H1 (cell line): Measurements from ENCODE around the gene SH3BGRL3. TPM values are rescaled to one million over a fixed set of nuclear protein-coding genes. Genes with fewer than 3 reads are reported as not detected.

ENCODE experiments used
- CTCF ChIA-PET: fragments of 300-600 bp; sonication (Branson Sonifier 250); formaldehyde crosslinking; loops from one replicate; lab custom pipeline; 2021; ENCODE audit not compliant: partially characterized antibody; lab: Charles Lee
- POLR2A ChIA-PET: fragments of 300-600 bp; sonication (Branson Sonifier 250); formaldehyde crosslinking; loops from one replicate; lab custom pipeline; 2021; ENCODE audit warnings: inconsistent platforms; ENCODE audit not compliant: partially characterized antibody; lab: Charles Lee
- DNase-seq, 2 experiments: peaks; one replicate each; pipeline versions ENCODE4 v3.0.0 to v3.0.0-alpha.2; 2010 to 2022; ENCODE audit warnings: low spot score in 2 of 2, low read depth in 1 of 2, mixed read lengths in 1 of 2
- FAIRE-seq: peaks from 2 replicates; lab custom pipeline; 2011; peaks lifted over from hg19 to GRCh38; lab: Jason Lieb, UNC
- H2AFZ ChIP-seq: 2 replicates; pipeline ENCODE4 v1.8.1; 2012; ENCODE audit warnings: low read length, inconsistent platforms
- H2AK5ac ChIP-seq: 2 replicates; pipeline ENCODE4 v1.6.1; 2013; ENCODE audit warnings: low read depth, low read length
- H2BK120ac ChIP-seq: replicated peaks from 2 replicates; pipeline ENCODE3; 2013; ENCODE audit warnings: low read depth, low read length, inconsistent platforms
- H2BK12ac ChIP-seq: 2 replicates; pipeline ENCODE4 v1.6.1; 2013; ENCODE audit warnings: low read depth, low read length
- H2BK15ac ChIP-seq: 2 replicates; pipeline ENCODE4 v1.6.1; 2013; ENCODE audit warnings: low read length
- H2BK20ac ChIP-seq: 2 replicates; pipeline ENCODE4 v1.6.1; 2013; ENCODE audit warnings: low read length
- H2BK5ac ChIP-seq: 2 replicates; pipeline ENCODE4 v1.6.1; 2013; ENCODE audit warnings: low read depth, low read length
- H3K14ac ChIP-seq: 2 replicates; pipeline ENCODE4 v1.6.1; 2013; ENCODE audit warnings: inconsistent platforms; ENCODE audit not compliant: insufficient read length
- H3K18ac ChIP-seq: 2 replicates; pipeline ENCODE4 v1.6.1; 2013; ENCODE audit warnings: low read length; ENCODE audit errors: extremely low read depth
- H3K23ac ChIP-seq: 2 replicates; pipeline ENCODE4 v1.6.1; 2013; ENCODE audit warnings: inconsistent platforms; ENCODE audit not compliant: insufficient read length
- H3K23me2 ChIP-seq: 2 replicates; pipeline ENCODE4 v1.6.1; 2013; ENCODE audit warnings: low read depth, low read length
- H3K27ac ChIP-seq: 2 replicates; pipeline ENCODE4 v1.6.1; 2011; ENCODE audit warnings: low read depth, low read length, inconsistent platforms
- H3K27me3 ChIP-seq, 4 experiments: replicated peaks in 1 of 4; 1 replicate in 1 of 4; 2 replicates in 3 of 4; pipeline versions ENCODE4 v1.6.1 to v1.8.1; 2011 to 2013; ENCODE audit warnings: low read length in 3 of 4, mild to moderate bottlenecking in 3 of 4, inconsistent platforms in 2 of 4, mixed read lengths in 2 of 4, moderate library complexity in 1 of 4; ENCODE audit not compliant: control insufficient read depth in 3 of 4, insufficient read depth in 3 of 4; ENCODE audit errors: extremely low read depth in 1 of 4
- H3K36me3 ChIP-seq, 4 experiments: 2 replicates each; pipeline versions ENCODE4 v1.6.1 to v1.8.1; 2011 to 2013; ENCODE audit warnings: mild to moderate bottlenecking in 4 of 4, low read length in 3 of 4, moderate library complexity in 2 of 4, control low read depth in 1 of 4, inconsistent platforms in 1 of 4; ENCODE audit not compliant: insufficient read depth in 4 of 4, control insufficient read depth in 2 of 4
- H3K4ac ChIP-seq: replicated peaks from 2 replicates; pipeline ENCODE3; 2013; ENCODE audit warnings: low read length, low read depth, mixed read lengths, inconsistent platforms; ENCODE audit not compliant: insufficient read length
- H3K4me1 ChIP-seq, 4 experiments: replicated peaks in 1 of 4; 1 replicate in 1 of 4; 2 replicates in 3 of 4; pipeline versions ENCODE4 v1.6.1 to v1.8.1; 2011 to 2013; ENCODE audit warnings: low read length in 3 of 4, inconsistent platforms in 2 of 4, mixed read lengths in 1 of 4; ENCODE audit not compliant: insufficient read depth in 4 of 4, control insufficient read depth in 3 of 4
- H3K4me2 ChIP-seq, 2 experiments: 2 replicates each; pipeline versions ENCODE4 v1.6.1 to v1.8.1; 2011 to 2013; ENCODE audit warnings: low read depth in 2 of 2, low read length in 2 of 2, control low read depth in 1 of 2, inconsistent platforms in 1 of 2, mild to moderate bottlenecking in 1 of 2; ENCODE audit not compliant: insufficient read depth in 1 of 2
- H3K4me3 ChIP-seq, 4 experiments: fragments of 200-600, 300-600 bp in 1 of 4; sonication (generic), shearing (Covaris generic), sonication (Bioruptor Twin) in 1 of 4; 2 replicates each; pipeline versions ENCODE4 v1.5.1 to v1.8.1; 2011 to 2016; ENCODE audit warnings: low read length in 4 of 4, low read depth in 3 of 4, control low read depth in 2 of 4, inconsistent platforms in 2 of 4, mild to moderate bottlenecking in 2 of 4, mixed read lengths in 1 of 4, moderate library complexity in 1 of 4; ENCODE audit not compliant: insufficient read depth in 2 of 4; ENCODE audit errors: extremely low read depth in 1 of 4
- H3K56ac ChIP-seq: replicated peaks from 2 replicates; pipeline ENCODE3; 2013; ENCODE audit warnings: low read depth, mild to moderate bottlenecking, mixed read lengths, low read length, inconsistent platforms; ENCODE audit not compliant: insufficient read length
- H3K79me1 ChIP-seq: 2 replicates; pipeline ENCODE4 v1.6.1; 2013; ENCODE audit warnings: low read depth, low read length, control low read depth
- H3K79me2 ChIP-seq, 2 experiments: 2 replicates each; pipeline versions ENCODE4 v1.6.1 to v1.8.1; 2012 to 2013; ENCODE audit warnings: low read length in 2 of 2, mild to moderate bottlenecking in 2 of 2, inconsistent platforms in 1 of 2; ENCODE audit not compliant: insufficient read depth in 2 of 2, control insufficient read depth in 1 of 2
- H3K9ac ChIP-seq, 4 experiments: replicated peaks in 1 of 4; 1 replicate in 1 of 4; 2 replicates in 3 of 4; pipeline versions ENCODE4 v1.6.1 to v1.8.1; 2011 to 2013; ENCODE audit warnings: low read depth in 3 of 4, low read length in 3 of 4, control low read depth in 2 of 4, mild to moderate bottlenecking in 2 of 4, moderate library complexity in 2 of 4, inconsistent platforms in 1 of 4; ENCODE audit errors: extremely low read depth in 1 of 4
- H3K9me3 ChIP-seq, 2 experiments: 2 replicates each; pipeline versions ENCODE4 v1.6.1 to v1.8.1; 2012 to 2013; ENCODE audit warnings: mild to moderate bottlenecking in 2 of 2, moderate library complexity in 2 of 2, control low read depth in 1 of 2, inconsistent platforms in 1 of 2, low read depth in 1 of 2, low read length in 1 of 2, mixed read lengths in 1 of 2; ENCODE audit not compliant: insufficient read depth in 2 of 2
- H4K20me1 ChIP-seq, 2 experiments: replicated peaks in 1 of 2; 2 replicates each; pipeline versions ENCODE3 to v1.8.1; 2011 to 2013; ENCODE audit warnings: inconsistent platforms in 2 of 2, low read length in 2 of 2, mild to moderate bottlenecking in 1 of 2; ENCODE audit not compliant: insufficient read depth in 2 of 2, control insufficient read depth in 1 of 2
- H4K5ac ChIP-seq: 2 replicates; pipeline ENCODE4 v1.6.1; 2013; ENCODE audit warnings: low read length, low read depth, mixed read lengths, inconsistent platforms; ENCODE audit not compliant: insufficient read length
- H4K8ac ChIP-seq: 2 replicates; pipeline ENCODE4 v1.8.0; 2013; ENCODE audit warnings: mild to moderate bottlenecking, moderate library complexity, low read length, inconsistent platforms; ENCODE audit not compliant: insufficient read depth; ENCODE audit errors: extremely low read depth
- H4K91ac ChIP-seq: replicated peaks from 2 replicates; pipeline ENCODE3; 2013; ENCODE audit warnings: low read length, mixed read lengths, inconsistent platforms; ENCODE audit not compliant: insufficient read length
- FOSL1 ChIP-seq: IDR thresholded peaks from 2 replicates; pipeline ENCODE4 v1.6.1; 2011; ENCODE audit warnings: mild to moderate bottlenecking, low read depth, low read length, moderate library complexity; ENCODE audit not compliant: insufficient read depth
- GTF2F1 ChIP-seq: IDR thresholded peaks from 2 replicates; pipeline ENCODE4 v1.6.1; 2012; ENCODE audit warnings: low read depth, low read length, improper control_type of control experiment, borderline replicate concordance
- RFX5 ChIP-seq: IDR thresholded peaks from 2 replicates; pipeline ENCODE4 v1.6.1; 2011; ENCODE audit warnings: low read depth, low read length, improper control_type of control experiment, borderline replicate concordance
- WGBS, 2 experiments: shearing (Covaris generic) in 1 of 2; methylation state at CpG; one replicate each; pipeline versions ENCODE4 v1.1.6 to v1.1.7; 2013 to 2015; ENCODE audit warnings: low lambda C conversion rate in 2 of 2, mixed read lengths in 2 of 2, inconsistent platforms in 1 of 2, low coverage in 1 of 2, missing lambda C conversion rate in 1 of 2; ENCODE audit not compliant: insufficient replicate concordance in 2 of 2, insufficient coverage in 1 of 2, insufficient read length in 1 of 2; ENCODE audit errors: extremely low coverage in 1 of 2, missing lambda C conversion rate in 1 of 2; 5-methylcytosine and 5-hydroxymethylcytosine counted together
- polyA plus RNA-seq, 7 experiments: library from polyadenylated mRNA; depleted of rRNA in 3 of 7; stranded (reverse) in 5 of 7; unstranded in 2 of 7; fragments of >200 nt in 5 of 7; fragments of 200-250 nt in 2 of 7; gene quantifications; 1 replicate in 5 of 7; 2 replicates in 1 of 7; 4 replicates in 1 of 7; pipeline versions ENCODE4 v1.2.1 to v1.2.3, GENCODE V29; 2011 to 2013; ENCODE audit warnings: missing spikeins in 2 of 7, mixed read lengths in 2 of 7
- total RNA-seq: library from RNA; stranded (reverse); fragmentation: NEBNext Ultra II Directional; extraction: Animal tissue kit (Norgen Biotek cat#: 25700); gene quantifications from 2 replicates; pipeline ENCODE4 v1.2.1, GENCODE V29; 2021

SH3BGRL3 gene
- total and polyA plus RNA-seq, 2 of the 8 experiments (the other 6 are each of a cell fraction or from before 2014, with no cell fraction given): 77.8 to 107 TPM

DNA sequence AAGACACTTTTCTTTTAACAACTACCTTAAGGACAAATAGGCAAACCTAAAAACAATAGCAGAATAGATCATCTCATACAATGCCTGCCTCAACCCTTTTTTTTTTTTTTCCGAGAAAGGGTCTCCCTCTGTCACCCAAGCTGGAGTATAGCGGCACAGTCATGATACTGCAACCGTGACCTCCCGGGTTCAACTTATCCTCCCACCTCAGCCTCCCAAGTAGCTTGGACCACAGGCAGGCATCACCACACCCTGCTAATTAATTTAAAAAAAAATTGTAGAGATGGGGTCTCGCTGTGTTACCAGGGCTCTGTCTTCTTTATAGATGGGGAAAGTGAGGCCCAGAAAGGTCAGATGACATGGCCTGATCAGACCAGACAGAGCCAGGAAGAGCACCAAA lies 7.9 kb downstream of the SH3BGRL3 start:
- no peaks in the 10 kb centered on the region for H3K36me3 ChIP-seq
- CTCF ChIA-PET: interaction anchor here (1.1 to 57.0 kb wide), 10 partner anchors 5 to 190 kb away, joined by 4 to 1530 read pairs (median 34); partner anchors contain the start of genes CD52, SH3BGRL3 and UBXN11
- H3K56ac ChIP-seq: no peak overlapping the region
- H2BK120ac ChIP-seq: no peak overlapping the region
- no peak overlapping the region for H3K18ac ChIP-seq
- no peaks in the 10 kb centered on the region for H3K79me2 ChIP-seq
- no peak for TF ChIP-seq RFX5
- TF ChIP-seq GTF2F1: no peak
- TF ChIP-seq FOSL1: no peak
- H3K4me2 ChIP-seq: no peak overlapping the region
- peaks cover 0 to 2% of the 10 kb centered on the region in 2 experiments for H4K20me1 ChIP-seq
- no peak overlapping the region for H4K5ac ChIP-seq
- H2BK15ac ChIP-seq: no peak overlapping the region
- no peak overlapping the region for H2BK20ac ChIP-seq
- no peak overlapping the region for H2BK12ac ChIP-seq
- no peaks in the 10 kb centered on the region for H3K9me3 ChIP-seq
- H2BK5ac ChIP-seq: no peak overlapping the region
- no peak overlapping the region for H3K14ac ChIP-seq
- WGBS, 2 experiments: 95% methylated on average over 5 of the region's 5 CpGs; no CpG with 5 or more reads in 1 of the 2 experiments
- no peaks in the 10 kb centered on the region; the same call in 1 of the 2 replicates for H3K23me2 ChIP-seq
- no peak overlapping the region for H3K4ac ChIP-seq
- H4K91ac ChIP-seq: no peak overlapping the region
- H3K79me1 ChIP-seq: no peaks in the 10 kb centered on the region
- H3K4me3 ChIP-seq: no peak overlapping the region
- H2AK5ac ChIP-seq: no peak overlapping the region
- H3K4me1 ChIP-seq: peaks cover 0 to 30% (median 18%) of the 10 kb centered on the region in 4 experiments; a peak in 6 of 7 replicates
- no peak for FAIRE-seq
- no peak overlapping the region for H3K23ac ChIP-seq
- POLR2A ChIA-PET: interaction anchor here (0.6 to 2.4 kb wide), 7 partner anchors 17 to 209 kb away, joined by 3 to 14 read pairs (median 4); partner anchors contain the start of gene CD52
- DNase-seq: no peak
- H3K27me3 ChIP-seq: no peaks in the 10 kb centered on the region
- no peak overlapping the region for H4K8ac ChIP-seq
- no peak overlapping the region for H3K27ac ChIP-seq
- no peak overlapping the region for H3K9ac ChIP-seq
- H2AFZ ChIP-seq: no peak overlapping the region
